UCSD-AML1 (cell line): ENCODE measurements around the gene C1orf174.
A peak's percentile ranks its signal among the peaks of the same experiment; 100 is the strongest.

ENCODE experiments used
- DNase-seq: peaks from one replicate; lab custom pipeline; 2025; ENCODE audit not compliant: unreplicated experiment; lab: John Stamatoyannopoulos, UW

Gene C1orf174

GRCh38 chr1:3910857-3911845, 11.1 kb upstream of the C1orf174 start:
- DNase-seq = peak; percentile 49

- DNase-seq = no peak
Observed at GRCh38 chr1:3910049-3910731, 10.1 kb upstream of the C1orf174 start.

- no peak for DNase-seq
Observed at GRCh38 chr1:3909615-3910014, 9.5 kb upstream of the C1orf174 start.

GRCh38 chr1:3908886-3909517, 8.9 kb upstream of the C1orf174 start:
- DNase-seq = no peak

- DNase-seq = no peak
Observed at GRCh38 chr1:3907621-3908165, 7.6 kb upstream of the C1orf174 start.

GRCh38 chr1:3907031-3907534, 7.0 kb upstream of the C1orf174 start:
- DNase-seq = peak; percentile 77

- no peak for DNase-seq
Observed at GRCh38 chr1:3906672-3907020, 6.6 kb upstream of the C1orf174 start.

- no peak for DNase-seq
Observed at GRCh38 chr1:3905953-3906671, 6.0 kb upstream of the C1orf174 start.

GRCh38 chr1:3905266-3905952, 5.3 kb upstream of the C1orf174 start:
- no peak for DNase-seq

GRCh38 chr1:3904843-3905185, 4.7 kb upstream of the C1orf174 start:
- DNase-seq = no peak

GRCh38 chr1:3904006-3904842, 4.2 kb upstream of the C1orf174 start:
- no peak for DNase-seq

GRCh38 chr1:3903141-3904005, 3.3 kb upstream of the C1orf174 start:
- peak; percentile 64 for DNase-seq

- DNase-seq = no peak
Observed at GRCh38 chr1:3902571-3903091, 2.6 kb upstream of the C1orf174 start.

GRCh38 chr1:3902111-3902511, 2.0 kb upstream of the C1orf174 start:
- no peak for DNase-seq

- peak; percentile 97 for DNase-seq
Observed at GRCh38 chr1:3900969-3901529, 977 bp upstream of the C1orf174 start.

- peak; percentile 74 for DNase-seq
Observed at GRCh38 chr1:3899754-3900149, 320 bp downstream of the C1orf174 start.

- DNase-seq = no peak
Observed at GRCh38 chr1:3898994-3899753, 898 bp downstream of the C1orf174 start.
